Astrocyte (in vitro differentiated cells and primary cell): ENCODE measurements around the gene PDGFRB. TPM values are rescaled to one million over a fixed set of nuclear protein-coding genes. Genes with fewer than 3 reads are reported as not detected.

Experiments
- DNase-seq: peaks from one replicate; pipeline ENCODE4 v3.0.0-alpha.2; 2010; ENCODE audit warnings: low read depth
- FAIRE-seq: peaks from 2 replicates; lab custom pipeline; 2011; peaks lifted over from hg19 to GRCh38; lab: Jason Lieb, UNC
- H2AFZ ChIP-seq: 2 replicates; pipeline ENCODE4 v1.6.0; 2012; ENCODE audit warnings: low read depth, low read length, inconsistent platforms
- H3K27ac ChIP-seq: 2 replicates; pipeline ENCODE4 v1.5.1; 2011; ENCODE audit warnings: low read depth, low read length, inconsistent platforms
- H3K27me3 ChIP-seq: 2 replicates; pipeline ENCODE4 v1.6.0; 2011; ENCODE audit warnings: low read length, inconsistent platforms; ENCODE audit not compliant: insufficient read depth
- H3K36me3 ChIP-seq: 2 replicates; pipeline ENCODE4 v1.5.1; 2011; ENCODE audit warnings: low read length, inconsistent platforms; ENCODE audit not compliant: insufficient read depth
- H3K4me1 ChIP-seq: 2 replicates; pipeline ENCODE4 v1.5.1; 2011; ENCODE audit warnings: low read length, inconsistent platforms; ENCODE audit not compliant: insufficient read depth
- H3K4me2 ChIP-seq: 2 replicates; pipeline ENCODE4 v1.6.0; 2012; ENCODE audit warnings: low read length, inconsistent platforms
- H3K4me3 ChIP-seq: 2 replicates; pipeline ENCODE4 v1.5.1; 2011; ENCODE audit warnings: low read depth, mild to moderate bottlenecking, low read length, inconsistent platforms; ENCODE audit not compliant: insufficient read depth
- H3K79me2 ChIP-seq: 2 replicates; pipeline ENCODE4 v1.6.0; 2012; ENCODE audit warnings: mild to moderate bottlenecking, low read length, inconsistent platforms; ENCODE audit not compliant: insufficient read depth
- H3K9ac ChIP-seq: 2 replicates; pipeline ENCODE4 v1.6.0; 2012; ENCODE audit warnings: mild to moderate bottlenecking, low read length, inconsistent platforms
- H3K9me3 ChIP-seq: 2 replicates; pipeline ENCODE4 v1.5.1; 2012; ENCODE audit warnings: low read depth, mild to moderate bottlenecking, low read length, inconsistent platforms; ENCODE audit not compliant: insufficient read depth
- H4K20me1 ChIP-seq: 2 replicates; pipeline ENCODE4 v1.6.0; 2012; ENCODE audit warnings: low read length, inconsistent platforms; ENCODE audit not compliant: insufficient read depth
- H3K27ac Mint-ChIP-seq: one replicate; pipeline ENCODE4 v1.8.0; 2021; ENCODE audit warnings: mild to moderate bottlenecking, mixed read lengths; ENCODE audit not compliant: unreplicated experiment
- H3K27me3 Mint-ChIP-seq: one replicate; pipeline ENCODE4 v1.8.0; 2021; ENCODE audit warnings: low read depth, mixed read lengths; ENCODE audit not compliant: unreplicated experiment
- H3K36me3 Mint-ChIP-seq: one replicate; pipeline ENCODE4 v1.8.0; 2021; ENCODE audit warnings: low read depth, mixed read lengths; ENCODE audit not compliant: unreplicated experiment
- H3K4me1 Mint-ChIP-seq: one replicate; pipeline ENCODE4 v1.8.0; 2021; ENCODE audit warnings: low read depth, mixed read lengths; ENCODE audit not compliant: unreplicated experiment
- H3K4me3 Mint-ChIP-seq: one replicate; pipeline ENCODE4 v1.8.0; 2021; ENCODE audit warnings: mild to moderate bottlenecking, moderate library complexity, mixed read lengths; ENCODE audit not compliant: unreplicated experiment
- H3K9me3 Mint-ChIP-seq: one replicate; pipeline ENCODE4 v1.8.0; 2021; ENCODE audit warnings: mild to moderate bottlenecking, mixed read lengths; ENCODE audit not compliant: unreplicated experiment
- EZH2 ChIP-seq: IDR thresholded peaks from 2 replicates; pipeline ENCODE4 v1.6.1; 2012; ENCODE audit warnings: mild to moderate bottlenecking, low read length, inconsistent platforms; ENCODE audit not compliant: insufficient read depth
- total RNA-seq: library from RNA; stranded (reverse); gene quantifications from 2 replicates; pipeline ENCODE4 v1.2.1, GENCODE V29; 2021
- TF ChIP-seq, protein P1 (sequence below): IDR thresholded peaks from 2 replicates; pipeline ENCODE4 v1.5.1; 2011; ENCODE audit warnings: low read depth, mild to moderate bottlenecking, inconsistent platforms, low read length, moderate library complexity; ENCODE audit not compliant: insufficient read depth

The PDGFRB gene
- total RNA-seq, 1 donor from 2014 or later, result 78.8 TPM

DNA sequence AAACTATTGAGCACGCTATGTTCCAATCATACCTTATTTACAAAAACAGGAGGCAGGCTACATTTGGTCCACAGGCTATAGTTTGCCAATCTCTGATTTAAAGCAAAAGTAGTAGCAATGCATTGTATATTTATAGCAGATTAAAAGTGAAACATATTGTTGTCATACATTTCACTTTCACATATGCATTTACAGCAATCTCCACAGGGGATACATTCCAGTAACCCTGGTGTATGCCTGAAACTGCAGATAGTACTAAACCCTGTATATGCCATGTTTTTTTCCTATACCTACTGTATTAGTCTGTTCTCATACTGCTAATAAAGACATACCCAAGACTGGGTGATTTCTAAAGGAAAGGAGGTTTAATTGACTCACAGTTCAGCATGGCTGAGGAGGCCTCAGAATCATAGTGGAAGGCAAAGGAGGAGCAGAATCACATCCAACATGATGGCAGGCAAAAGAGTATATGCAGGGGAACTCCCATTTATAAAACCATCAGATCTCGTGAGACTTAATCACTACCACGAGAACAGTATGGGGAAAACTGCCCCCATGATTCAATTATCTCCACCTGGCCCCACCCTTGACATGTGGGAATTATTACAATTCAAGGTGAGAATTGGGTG is 63.4 kb downstream of the PDGFRB start:
- FAIRE-seq, result no peak
- no peak overlapping the region for H3K4me3 ChIP-seq
- no peaks in the 10 kb centered on the region for H3K79me2 ChIP-seq
- H3K27me3 Mint-ChIP-seq, result peaks cover 22% of the 10 kb centered on the region
- TF ChIP-seq EZH2, result no peak
- TF ChIP-seq, protein P1, sequence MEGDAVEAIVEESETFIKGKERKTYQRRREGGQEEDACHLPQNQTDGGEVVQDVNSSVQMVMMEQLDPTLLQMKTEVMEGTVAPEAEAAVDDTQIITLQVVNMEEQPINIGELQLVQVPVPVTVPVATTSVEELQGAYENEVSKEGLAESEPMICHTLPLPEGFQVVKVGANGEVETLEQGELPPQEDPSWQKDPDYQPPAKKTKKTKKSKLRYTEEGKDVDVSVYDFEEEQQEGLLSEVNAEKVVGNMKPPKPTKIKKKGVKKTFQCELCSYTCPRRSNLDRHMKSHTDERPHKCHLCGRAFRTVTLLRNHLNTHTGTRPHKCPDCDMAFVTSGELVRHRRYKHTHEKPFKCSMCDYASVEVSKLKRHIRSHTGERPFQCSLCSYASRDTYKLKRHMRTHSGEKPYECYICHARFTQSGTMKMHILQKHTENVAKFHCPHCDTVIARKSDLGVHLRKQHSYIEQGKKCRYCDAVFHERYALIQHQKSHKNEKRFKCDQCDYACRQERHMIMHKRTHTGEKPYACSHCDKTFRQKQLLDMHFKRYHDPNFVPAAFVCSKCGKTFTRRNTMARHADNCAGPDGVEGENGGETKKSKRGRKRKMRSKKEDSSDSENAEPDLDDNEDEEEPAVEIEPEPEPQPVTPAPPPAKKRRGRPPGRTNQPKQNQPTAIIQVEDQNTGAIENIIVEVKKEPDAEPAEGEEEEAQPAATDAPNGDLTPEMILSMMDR, result no peak
- H2AFZ ChIP-seq, result no peak overlapping the region
- H4K20me1 ChIP-seq, result no peaks in the 10 kb centered on the region
- H3K4me1 Mint-ChIP-seq, result no peaks in the 10 kb centered on the region
- peaks cover 4% of the 10 kb centered on the region for H3K27me3 ChIP-seq
- no peaks in the 10 kb centered on the region for H3K4me1 ChIP-seq
- H3K27ac Mint-ChIP-seq, result no peak overlapping the region
- H3K36me3 Mint-ChIP-seq, result no peaks in the 10 kb centered on the region
- H3K9ac ChIP-seq, result no peak overlapping the region
- no peaks in the 10 kb centered on the region for H3K36me3 ChIP-seq
- H3K27ac ChIP-seq, result no peak overlapping the region
- DNase-seq, result no peak
- H3K4me2 ChIP-seq, result no peak overlapping the region
- no peak overlapping the region for H3K4me3 Mint-ChIP-seq
- no peaks in the 10 kb centered on the region for H3K9me3 Mint-ChIP-seq
- no peaks in the 10 kb centered on the region for H3K9me3 ChIP-seq

DNA sequence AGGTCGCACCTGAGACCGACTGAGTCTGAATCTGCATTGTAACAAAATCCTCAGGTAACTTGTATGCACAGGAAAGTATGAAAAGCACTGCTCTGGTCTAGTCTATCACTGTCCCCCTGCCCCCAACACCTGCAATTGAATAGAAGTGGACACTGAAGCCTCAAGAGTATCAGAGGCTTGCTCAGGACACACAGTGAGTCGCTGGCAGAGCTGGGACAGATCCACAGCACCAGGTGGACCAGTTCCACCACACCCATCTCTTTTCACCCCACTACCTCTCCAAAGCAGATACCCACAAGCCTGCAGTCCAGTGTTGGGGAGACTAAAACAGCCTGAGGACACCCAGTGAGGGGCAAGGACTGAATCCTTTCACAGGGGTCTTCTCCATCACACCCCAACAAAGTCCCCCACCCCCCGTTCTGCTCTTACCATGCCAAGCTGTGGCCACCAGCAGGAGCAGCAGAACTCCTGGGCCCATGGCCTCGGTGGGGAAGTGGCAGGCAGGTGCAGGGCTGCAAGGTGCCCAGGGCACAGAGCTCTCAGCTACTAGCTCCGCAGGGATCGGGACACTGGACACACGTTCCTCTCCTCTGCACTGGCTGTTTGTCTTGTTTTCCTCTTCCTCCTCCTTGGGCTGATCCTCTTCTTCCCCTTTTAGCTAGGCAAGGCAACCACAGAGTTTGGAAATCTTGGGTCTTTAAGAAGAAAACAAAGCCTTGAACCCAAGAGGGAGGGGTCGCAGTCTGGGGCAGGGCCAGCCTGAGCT is 69.5 kb downstream of the PDGFRB start, which contains the start of gene CSF1R:
CSF1R (minus strand) TSS at position 605 of the 766 bp plus-strand sequence; CDS start at position 478, 127 bp downstream.
- no peaks in the 10 kb centered on the region for H3K79me2 ChIP-seq
- H3K4me2 ChIP-seq, result no peak within 1 kb of the TSS
- Mint-ChIP-seq H3K4me3 (no peak within 1 kb of the TSS), H3K4me1 (peaks cover 3% of the 10 kb centered on the region), H3K27ac (no peak within 1 kb of the TSS), H3K27me3 (peaks cover 41% of the 10 kb centered on the region), H3K36me3 (no peaks in the 10 kb centered on the region), H3K9me3 (no peaks in the 10 kb centered on the region)
- H3K27ac ChIP-seq, result no peak within 1 kb of the TSS
- no peak within 1 kb of the TSS for H3K4me3 ChIP-seq
- TF ChIP-seq, protein P1, result no peak
- no peak for TF ChIP-seq EZH2
- H4K20me1 ChIP-seq, result no peaks in the 10 kb centered on the region
- no peaks in the 10 kb centered on the region for H3K27me3 ChIP-seq
- H3K9me3 ChIP-seq, result no peaks in the 10 kb centered on the region
- DNase-seq (no peak), FAIRE-seq (no peak)
- no peak within 1 kb of the TSS for H2AFZ ChIP-seq
- H3K4me1 ChIP-seq, result peaks cover 6% of the 10 kb centered on the region
- no peaks in the 10 kb centered on the region for H3K36me3 ChIP-seq
- no peak within 1 kb of the TSS for H3K9ac ChIP-seq
